Upper lobe of left lung (tissue), 6 donors: ENCODE measurements around the gene NOX4. TPM values are rescaled to one million over a fixed set of nuclear protein-coding genes. Genes with fewer than 3 reads are reported as not detected.

ENCODE experiments used
- ATAC-seq, 2 donors: fragments of 200-7000 bp; cut with Tn5 transposase; one replicate each; pipeline ENCODE4 v1.9.1; 2022; ENCODE audit warnings: mild to moderate bottlenecking in 2 of 2, moderate library complexity in 2 of 2; ENCODE audit not compliant: low FRiP score in 2 of 2
- DNase-seq, 2 donors: peaks; one replicate each; pipeline ENCODE4 v3.0.0-alpha.2; 2019 to 2020
- H3K27ac ChIP-seq, 4 donors: fragments of 200-600 bp; sonication (generic); one replicate each; pipeline ENCODE4 v1.5.1; 2016 to 2019
- H3K27me3 ChIP-seq, 4 donors: fragments of 200-600 bp; sonication (generic); one replicate each; pipeline ENCODE4 v1.5.1; 2017 to 2019
- H3K36me3 ChIP-seq, 4 donors: fragments of 200-600 bp; sonication (generic); one replicate each; pipeline ENCODE4 v1.5.1; 2016 to 2019
- H3K4me1 ChIP-seq, 4 donors: fragments of 200-600 bp; sonication (generic); one replicate each; pipeline ENCODE4 v1.5.1; 2018 to 2019
- H3K4me3 ChIP-seq, 4 donors: fragments of 200-600 bp; sonication (generic); one replicate each; pipeline ENCODE4 v1.5.1; 2017 to 2019; ENCODE audit warnings: mild to moderate bottlenecking in 2 of 4, moderate library complexity in 1 of 4
- H3K9me3 ChIP-seq, 4 donors: fragments of 200-600 bp; sonication (generic); one replicate each; pipeline ENCODE4 v1.5.1; 2018 to 2019
- CTCF ChIP-seq, 6 experiments: fragments of 450-650 bp in 4 of 6; fragments of 200-600 bp in 2 of 6; sonication (generic) in 2 of 6; IDR thresholded peaks; one replicate each; pipeline ENCODE4 v1.5.1; 2016 to 2019; ENCODE audit warnings: antibody characterized with exemption in 6 of 6
- EP300 ChIP-seq, 4 donors: sonication (generic); formaldehyde crosslinking; IDR thresholded peaks; one replicate each; pipeline ENCODE4 v1.5.1; 2017; ENCODE audit warnings: antibody characterized with exemption in 4 of 4, control low read depth in 2 of 4
- POLR2A ChIP-seq, 4 donors: fragments of 450-650 bp; IDR thresholded peaks; one replicate each; pipeline ENCODE4 v1.5.1; 2016 to 2017; ENCODE audit warnings: antibody characterized with exemption in 4 of 4, mild to moderate bottlenecking in 2 of 4
- POLR2AphosphoS5 ChIP-seq, 2 donors: sonication (generic); formaldehyde crosslinking; IDR thresholded peaks; one replicate each; pipeline ENCODE4 v1.5.1; 2017; ENCODE audit warnings: antibody characterized with exemption in 2 of 2
- WGBS, 2 donors: methylation state at CpG; one replicate each; pipeline ENCODE4 v1.1.5; 2017 to 2018; 5-methylcytosine and 5-hydroxymethylcytosine counted together
- total RNA-seq, 6 donors: library from RNA; depleted of rRNA in 4 of 6; stranded (reverse); fragments of >200 nt in 4 of 6; gene quantifications; one replicate each; pipeline versions ENCODE4 v1.1.0 to v1.2.1, GENCODE V29; 2016 to 2021
- donor health status: DM: no; HTN: no; CAD: no; lungs with moderate emphysema.
- donor health status: DM: no; HTN: yes; CAD: no; lungs with severe emphysema.

The NOX4 gene
- total RNA-seq, 6 donors from 2014 or later: 2.0 to 6.4 (median 3.7) TPM

DNA sequence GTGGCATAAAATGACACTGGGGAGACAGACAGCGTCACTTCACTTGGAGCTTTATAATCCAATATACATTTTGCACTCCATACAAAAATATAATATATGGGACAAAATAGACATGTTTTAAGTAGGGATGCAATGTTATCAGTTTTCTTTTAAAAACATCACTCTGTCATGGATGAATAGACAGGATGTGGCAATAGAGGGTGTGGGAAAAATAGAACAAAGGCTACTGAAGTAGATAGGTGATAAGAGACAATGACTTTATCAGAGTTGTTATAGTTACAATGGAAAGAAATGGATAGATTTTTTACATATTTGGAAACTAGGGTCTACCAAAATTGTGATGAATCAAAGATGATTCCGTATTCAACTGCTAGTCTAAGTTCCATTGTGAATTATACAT, 13.1 kb upstream of the NOX4 start:
- ATAC-seq (no peak), DNase-seq (no peak)
- no peaks in the 10 kb centered on the region for H3K4me1 ChIP-seq
- H3K36me3 ChIP-seq: no peaks in the 10 kb centered on the region
- no peak overlapping the region for H3K27ac ChIP-seq
- H3K4me3 ChIP-seq: no peak overlapping the region
- WGBS, 2 donors: 84 to 86% methylated on average over 2 of the region's 2 CpGs
- no peaks in the 10 kb centered on the region for H3K9me3 ChIP-seq
- no peaks in the 10 kb centered on the region for H3K27me3 ChIP-seq
- TF ChIP-seq POLR2AphosphoS5 (IDR thresholded peaks at IDR 0.05) (no peak), EP300 (IDR thresholded peaks at IDR 0.05) (no peak), CTCF (IDR thresholded peaks at IDR 0.05) (no peak), POLR2A (IDR thresholded peaks at IDR 0.05) (no peak)

DNA sequence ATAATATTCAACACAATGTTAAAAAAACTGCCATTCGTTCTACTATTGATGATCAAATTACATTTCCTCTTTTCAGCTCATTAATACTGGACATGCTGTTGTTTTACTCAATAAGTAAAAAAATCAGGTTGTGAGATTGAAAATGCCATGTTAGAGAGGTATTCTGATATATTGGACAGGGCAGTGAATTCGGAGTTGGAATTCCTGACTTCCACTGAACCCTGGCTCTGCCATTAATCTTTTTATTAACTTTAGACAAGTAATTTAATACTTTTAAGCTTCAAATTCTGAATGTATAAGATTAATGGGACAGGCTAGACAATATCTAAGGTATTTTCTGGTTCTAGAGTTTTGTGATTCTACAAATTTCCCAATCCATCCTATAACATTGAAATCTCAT, 12.2 kb upstream of the NOX4 start:
- H3K27me3 ChIP-seq: no peaks in the 10 kb centered on the region
- H3K27ac ChIP-seq: no peak overlapping the region
- 57 to 78% methylated on average over 2 of the region's 2 CpGs for WGBS, 2 donors
- TF ChIP-seq EP300 (IDR thresholded peaks at IDR 0.05): no peak
- no peak for TF ChIP-seq POLR2A (IDR thresholded peaks at IDR 0.05)
- no peak for TF ChIP-seq CTCF (IDR thresholded peaks at IDR 0.05)
- no peak for TF ChIP-seq POLR2AphosphoS5 (IDR thresholded peaks at IDR 0.05)
- no peaks in the 10 kb centered on the region for H3K9me3 ChIP-seq
- no peaks in the 10 kb centered on the region for H3K36me3 ChIP-seq
- no peak overlapping the region for H3K4me3 ChIP-seq
- DNase-seq: no peak
- ATAC-seq: no peak
- no peaks in the 10 kb centered on the region for H3K4me1 ChIP-seq

- 82 to 91% methylated on average over 2 of the region's 2 CpGs for WGBS, 2 donors
- Histone ChIP-seq H3K36me3 (no peaks in the 10 kb centered on the region), H3K27me3 (no peaks in the 10 kb centered on the region), H3K27ac (no peak overlapping the region), H3K9me3 (no peaks in the 10 kb centered on the region), H3K4me3 (no peak overlapping the region), H3K4me1 (no peaks in the 10 kb centered on the region)
- TF ChIP-seq POLR2A (IDR thresholded peaks at IDR 0.05) (no peak), POLR2AphosphoS5 (IDR thresholded peaks at IDR 0.05) (no peak), CTCF (IDR thresholded peaks at IDR 0.05) (no peak), EP300 (IDR thresholded peaks at IDR 0.05) (no peak)
- ATAC-seq (no peak), DNase-seq (no peak)
Measured at GRCh38 chr11:89502301-89502700, 11.1 kb upstream of the NOX4 start.

DNA sequence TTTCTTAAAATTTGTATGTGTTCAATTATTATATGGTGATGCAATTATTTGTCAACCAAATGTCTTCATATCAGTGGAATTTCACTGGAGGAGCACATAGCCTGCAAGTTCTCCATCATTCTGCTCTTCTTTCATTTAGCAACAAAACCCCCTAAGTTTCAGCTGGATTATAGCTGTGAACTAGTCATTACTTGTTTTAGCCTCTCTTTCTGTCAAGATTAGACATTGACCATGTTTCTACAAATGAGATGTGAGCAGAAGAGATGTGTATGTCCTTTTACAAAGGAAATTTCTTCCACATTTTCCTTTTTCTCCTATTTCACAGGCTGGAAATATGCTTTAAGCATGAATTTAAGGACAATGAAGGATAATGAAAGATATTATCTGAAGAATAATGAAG, 9.2 kb upstream of the NOX4 start:
- Histone ChIP-seq H3K9me3 (no peaks in the 10 kb centered on the region), H3K36me3 (no peaks in the 10 kb centered on the region), H3K4me3 (no peak overlapping the region), H3K27ac (no peak overlapping the region), H3K4me1 (no peaks in the 10 kb centered on the region), H3K27me3 (no peaks in the 10 kb centered on the region)
- TF ChIP-seq EP300 (IDR thresholded peaks at IDR 0.05) (no peak), POLR2AphosphoS5 (IDR thresholded peaks at IDR 0.05) (no peak), POLR2A (IDR thresholded peaks at IDR 0.05) (no peak), CTCF (IDR thresholded peaks at IDR 0.05) (no peak)
- DNase-seq: no peak
- ATAC-seq: no peak

GRCh38 chr11:89498845-89499448, 7.8 kb upstream of the NOX4 start:
- H3K4me3 ChIP-seq: no peak overlapping the region
- no peaks in the 10 kb centered on the region for H3K4me1 ChIP-seq
- H3K9me3 ChIP-seq: no peaks in the 10 kb centered on the region
- ATAC-seq (no peak), DNase-seq (no peak)
- TF ChIP-seq EP300 (IDR thresholded peaks at IDR 0.05): no peak
- no peak for TF ChIP-seq POLR2A (IDR thresholded peaks at IDR 0.05)
- no peak for TF ChIP-seq CTCF (IDR thresholded peaks at IDR 0.05)
- no peak for TF ChIP-seq POLR2AphosphoS5 (IDR thresholded peaks at IDR 0.05)
- no peak overlapping the region for H3K27ac ChIP-seq
- WGBS, 2 donors: 86 to 100% methylated on average over 2 to 5 of the region's 5 CpGs
- no peaks in the 10 kb centered on the region for H3K36me3 ChIP-seq
- no peaks in the 10 kb centered on the region for H3K27me3 ChIP-seq
